Placental pericyte (primary cell): Measurements from ENCODE around the gene PRR12. TPM values are rescaled to one million over a fixed set of nuclear protein-coding genes. Genes with fewer than 3 reads are reported as not detected.

Experiments
- small RNA-seq: library from RNA; depleted of rRNA; stranded (forward); fragments of <200 nt; gene quantifications from one replicate; pipeline ENCODE3, GENCODE V24; 2012; ENCODE audit warnings: low replicate concordance
- total RNA-seq: library from RNA; depleted of rRNA; stranded (reverse); fragments of >200 nt; gene quantifications from 2 replicates; pipeline ENCODE4 v1.2.3, GENCODE V29; 2012

PRR12 gene
- total RNA-seq: 6.9 and 9.0 TPM in 2 replicates

DNA sequence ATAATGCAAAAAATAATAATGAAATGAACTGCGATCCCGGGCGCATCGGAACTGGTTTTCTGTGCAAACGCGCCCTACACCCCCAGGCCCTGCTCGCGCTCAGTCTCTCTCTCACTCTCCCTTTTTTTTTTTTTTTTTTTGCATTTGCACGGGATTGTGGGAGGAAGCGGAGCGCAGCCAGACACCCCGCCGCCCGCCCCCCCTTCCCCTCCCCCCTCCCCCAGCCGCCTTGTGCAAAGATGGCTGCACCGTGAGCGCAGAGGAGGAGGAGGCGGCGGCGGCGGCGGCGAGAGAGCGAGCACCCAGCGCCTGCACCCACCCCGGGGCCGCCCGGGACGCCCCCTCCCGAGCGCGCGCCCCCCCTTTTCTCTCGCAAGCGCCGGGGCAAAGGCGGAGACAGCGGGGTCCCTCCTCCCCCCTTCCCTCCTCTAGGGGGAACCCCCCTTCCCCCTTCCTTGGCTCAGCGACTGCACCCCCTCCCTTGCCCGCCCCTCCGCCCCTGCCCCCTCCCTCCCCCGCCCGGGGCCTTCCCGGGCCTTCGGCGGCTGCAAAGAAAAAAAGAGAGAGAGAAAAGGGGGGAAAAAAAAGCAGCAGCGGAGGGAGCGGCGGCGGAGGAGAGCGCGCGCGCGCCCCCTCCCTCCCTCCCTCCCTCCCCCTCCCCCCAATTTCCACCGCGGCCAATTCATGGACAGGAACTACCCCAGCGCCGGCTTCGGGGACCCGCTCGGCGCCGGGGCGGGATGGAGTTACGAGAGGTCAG lies at the start of gene PRR12:
Gene PRR12 (plus strand): TSS at position 212 of the 760 bp plus-strand sequence. CDS start 473 bp downstream, at position 685.

GRCh38 chr19:49580264-49581006 lies 10.5 kb upstream of the PRR12 start, which contains the start of gene NOSIP:
Gene NOSIP, minus strand, starts transcription at chr19:49580556. Its CDS starts 19,865 bp downstream, at chr19:49560691.

DNA sequence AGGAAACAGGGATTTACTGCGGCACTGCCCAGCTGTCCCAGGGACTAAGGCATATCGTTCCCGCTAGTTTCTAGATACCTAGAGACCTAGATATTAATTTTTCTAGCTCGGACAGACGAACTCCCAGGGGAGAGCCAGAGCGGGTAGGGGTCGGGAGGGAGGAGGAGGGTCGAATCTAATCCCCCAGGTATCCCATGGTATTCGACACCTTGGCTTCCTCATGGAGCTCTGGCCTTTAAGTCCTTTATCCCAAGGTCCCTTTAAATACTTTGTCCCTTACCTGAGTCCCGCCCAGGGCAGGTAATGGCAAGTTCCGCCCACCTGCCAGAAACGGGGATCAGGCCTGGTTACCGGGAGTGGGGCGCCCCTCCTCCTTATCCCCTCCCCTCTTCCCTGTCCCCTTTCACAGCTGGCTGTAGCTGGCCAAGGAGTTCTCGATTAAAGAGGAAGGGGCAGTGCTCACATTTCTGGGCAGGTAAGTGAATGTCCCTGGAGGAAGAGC lies 9.9 kb upstream of the PRR12 start, which contains the start of gene PRRG2:
Gene PRRG2 (plus strand): TSS at position 310 of the 502 bp plus-strand sequence. CDS start 1,904 bp downstream, outside the sequence.

GRCh38 chr19:49640113-49640898 lies 49.3 kb downstream of the PRR12 start, which contains the start of gene RRAS:
Gene RRAS, minus strand, starts transcription at chr19:49640143. Its CDS starts 45 bp downstream, at chr19:49640098.

DNA sequence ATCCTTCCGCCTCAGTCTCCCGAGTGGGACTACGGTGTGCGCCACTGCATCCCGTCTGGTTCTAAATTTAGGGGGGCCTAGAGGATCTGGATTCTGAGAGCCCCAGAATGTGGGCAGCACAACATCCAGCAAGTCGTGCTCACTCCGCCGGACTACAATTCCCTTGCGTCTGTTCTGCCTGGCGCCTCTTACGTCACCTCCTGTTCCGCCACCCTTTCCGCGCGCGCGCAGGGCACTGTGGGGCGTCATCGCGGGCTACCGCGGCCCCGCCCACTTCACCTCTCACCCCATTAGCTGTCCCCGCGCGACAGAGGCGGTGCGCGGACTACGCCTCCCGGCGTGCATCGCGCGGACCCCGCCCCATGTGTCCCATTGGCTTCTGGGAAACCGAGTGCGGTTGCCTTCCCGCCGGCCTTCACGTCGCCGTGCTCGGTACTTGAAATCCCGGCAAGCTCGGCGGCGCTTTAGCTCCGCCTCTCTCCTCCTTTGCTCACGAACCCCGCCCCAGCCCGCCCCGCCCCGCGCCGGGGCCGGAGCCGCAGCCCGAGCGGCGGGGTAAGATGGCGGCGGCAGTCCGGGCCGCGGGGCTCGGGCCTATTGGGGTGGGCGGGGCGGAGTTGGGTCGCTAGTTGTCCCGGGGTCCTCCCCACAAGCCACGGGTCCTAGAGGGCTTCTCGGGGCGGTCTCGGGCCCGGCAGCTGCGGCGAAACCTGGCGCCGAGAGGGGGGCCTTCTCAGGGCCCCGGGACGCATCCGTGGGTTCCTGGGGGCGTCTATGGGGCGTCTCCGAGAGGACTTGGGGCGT lies 50.9 kb downstream of the PRR12 start, which contains the start of gene SCAF1:
Gene SCAF1 (plus strand): TSS at position 522 of the 804 bp plus-strand sequence. CDS start 2,818 bp downstream, outside the sequence.

GRCh38 chr19:49665351-49666119 lies 74.6 kb downstream of the PRR12 start, which contains the start of the genes BCL2L12 and IRF3:
Gene BCL2L12, plus strand, starts transcription at chr19:49665933. Its CDS starts 760 bp downstream, at chr19:49666693.
Gene IRF3, minus strand, starts transcription at chr19:49665857. Its CDS starts 1,019 bp downstream, at chr19:49664838.

Small RNA genes within 50 kb of the gene (small RNA-seq; reads per million reads assigned to genes)
- not detected for gene RF00019

Other genes starting within 250 kb of the PRR12 start
- 18.2 and 44.2 TPM in 2 replicates for gene TEAD2, start 228.8 kb upstream of the PRR12 start, total RNA-seq
- not detected in 2 replicates for gene DKKL1, start 227.3 kb upstream of the PRR12 start, total RNA-seq
- gene KASH5, start 202.9 kb upstream of the PRR12 start, total RNA-seq: under 0.01 TPM in 1 of 2 replicates, not detected in the other
- gene PTH2, start 167.7 kb upstream of the PRR12 start, total RNA-seq: not detected in 2 replicates
- not detected in 2 replicates for gene GFY, start 165.8 kb upstream of the PRR12 start, total RNA-seq
- not detected in 2 replicates for gene SLC17A7, start 149.7 kb upstream of the PRR12 start, total RNA-seq
- 95.1 and 138 TPM in 2 replicates for gene PIH1D1, start 139.4 kb upstream of the PRR12 start, total RNA-seq
- gene ALDH16A1, start 138.0 kb upstream of the PRR12 start, total RNA-seq: 30.4 and 40.1 TPM in 2 replicates
- gene FLT3LG, start 117.0 kb upstream of the PRR12 start, total RNA-seq: 4.8 and 6.9 TPM in 2 replicates
- 1,545 and 2,202 TPM in 2 replicates for gene RPL13A, start 103.6 kb upstream of the PRR12 start, total RNA-seq
- 1,493 and 6,336 TPM in 2 replicates for gene RPS11, start 94.7 kb upstream of the PRR12 start, total RNA-seq
- gene FCGRT, start 78.5 kb upstream of the PRR12 start, total RNA-seq: 24.9 and 84.7 TPM in 2 replicates
- gene RCN3, start 63.2 kb upstream of the PRR12 start, total RNA-seq: 142 and 264 TPM in 2 replicates
- 72.2 and 106 TPM in 2 replicates for gene NOSIP, start 10.6 kb upstream of the PRR12 start, total RNA-seq
- gene PRRG2, start 9.9 kb upstream of the PRR12 start, total RNA-seq: 0.14 and 0.22 TPM in 2 replicates
- 43.5 and 62.8 TPM in 2 replicates for gene RRAS, start 49.0 kb downstream of the PRR12 start, total RNA-seq
- 21.7 and 35.6 TPM in 2 replicates for gene SCAF1, start 51.0 kb downstream of the PRR12 start, total RNA-seq
- 38.3 and 72.3 TPM in 2 replicates for gene IRF3, start 74.7 kb downstream of the PRR12 start, total RNA-seq
- 3.3 and 16.2 TPM in 2 replicates for gene BCL2L12, start 74.8 kb downstream of the PRR12 start, total RNA-seq
- 350 and 388 TPM in 2 replicates for gene PRMT1, start 86.1 kb downstream of the PRR12 start, total RNA-seq
- gene ADM5, start 98.4 kb downstream of the PRR12 start, total RNA-seq: 0.22 and 1.1 TPM in 2 replicates
- 4.4 and 11.7 TPM in 2 replicates for gene CPT1C, start 99.9 kb downstream of the PRR12 start, total RNA-seq
- under 0.01 and 0.14 TPM in 2 replicates for gene TSKS, start 172.1 kb downstream of the PRR12 start, total RNA-seq
- 131 and 141 TPM in 2 replicates for gene AP2A1, start 175.8 kb downstream of the PRR12 start, total RNA-seq
- gene FUZ, start 222.1 kb downstream of the PRR12 start, total RNA-seq: 17.2 and 17.5 TPM in 2 replicates
- gene MED25, start 227.1 kb downstream of the PRR12 start, total RNA-seq: 22.2 and 43.8 TPM in 2 replicates